Stimulated activated CD4-positive, alpha-beta T cell treated with anti-CD3 and anti-CD28 coated beads, Interleukin-4, amount 100 ng/mL, for 4 hours (primary cell): ENCODE results near the gene ZNF445.
A peak's percentile ranks its signal among the peaks of the same experiment; 100 is the strongest.
"Not testable (repeated sequence)": the region's sequence is repeated elsewhere in the genome, so short reads cannot be mapped to it uniquely, and the experiment has no call there.

Experiments used
- DNase-seq, 2 experiments: peaks; one replicate each; pipeline ENCODE4 v3.0.0-alpha.2; 2020

The ZNF445 gene

DNA sequence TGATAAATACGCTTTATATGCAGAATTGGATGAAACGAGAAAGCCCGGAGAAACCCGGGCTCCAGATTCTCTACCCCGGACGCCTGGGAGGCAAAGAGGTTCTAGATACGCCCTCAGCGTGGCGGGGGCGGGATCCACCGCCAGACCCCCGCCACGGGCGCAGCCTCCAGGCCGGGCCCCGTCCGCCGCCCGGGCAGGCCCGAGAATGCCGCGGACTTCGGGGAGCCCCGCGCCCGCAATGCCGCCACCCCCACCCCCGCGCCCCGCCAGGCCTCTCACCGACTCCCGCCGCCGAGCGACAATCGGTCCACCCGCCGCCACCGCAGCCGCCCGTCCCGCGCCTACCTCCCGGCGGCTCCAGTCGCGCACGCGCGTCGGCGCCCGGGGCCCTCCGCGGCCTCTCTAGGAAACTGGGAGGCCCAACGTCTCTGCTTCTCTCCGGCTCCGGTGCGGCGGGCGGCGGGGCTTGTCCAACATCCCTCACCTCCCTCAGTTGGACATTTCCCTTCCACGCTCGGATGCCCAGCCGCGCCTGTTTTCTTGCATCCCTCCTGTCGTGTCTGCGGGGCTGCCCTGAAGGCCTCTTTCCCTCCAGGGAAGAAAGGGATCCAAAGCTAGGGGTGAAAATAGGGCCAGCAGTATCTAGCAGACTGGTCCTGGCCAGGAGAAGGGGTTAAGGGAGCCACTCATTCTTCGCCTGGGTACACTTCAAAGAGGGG lies at the start of gene ZNF445:
ZNF445 (minus strand) TSS at position 359 of the 719 bp plus-strand sequence. CDS start 22,121 bp downstream, outside the sequence.
- peak; percentile 73 to 74 for DNase-seq

DNA sequence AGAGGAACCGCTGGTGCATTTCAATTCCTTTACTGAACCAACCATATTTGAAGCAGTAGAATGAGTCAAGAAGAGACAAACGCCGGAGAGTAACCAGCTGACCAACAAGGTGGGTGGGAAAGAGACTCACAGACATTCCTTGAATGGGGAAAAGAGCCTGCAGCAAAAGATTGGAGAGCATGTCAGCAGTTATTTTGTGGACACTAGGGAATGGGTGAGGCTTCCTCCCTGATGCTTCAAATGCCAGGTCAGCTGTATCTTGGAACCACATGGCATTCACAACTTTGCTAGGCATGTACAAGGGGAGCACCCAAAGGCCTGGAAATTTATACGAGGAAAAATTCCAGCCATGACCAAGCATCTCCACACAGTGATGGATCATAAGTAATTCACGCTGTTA lies 47.6 kb upstream of the ZNF445 start:
- DNase-seq = no peak

DNA sequence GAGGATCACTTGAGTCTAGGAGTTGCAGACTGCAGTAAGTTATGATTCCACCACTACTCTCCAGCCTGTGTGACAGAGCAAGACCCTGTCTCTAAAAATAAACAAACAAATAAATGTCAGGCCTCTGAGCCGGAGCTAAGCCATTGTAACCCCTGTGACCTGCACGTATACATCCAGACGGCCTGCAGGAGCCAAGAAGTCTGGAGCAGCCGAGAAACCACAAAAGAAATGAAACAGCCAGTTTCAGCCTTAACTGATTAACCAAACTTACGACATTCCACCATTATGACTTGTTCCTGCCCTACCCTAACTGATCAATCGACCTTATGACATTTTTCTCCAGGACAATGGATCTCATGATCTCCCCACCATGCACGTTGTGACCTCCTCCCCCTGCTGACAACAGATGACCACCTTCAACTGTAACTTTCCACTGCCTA lies 45.0 kb upstream of the ZNF445 start:
- no peak for DNase-seq

DNA sequence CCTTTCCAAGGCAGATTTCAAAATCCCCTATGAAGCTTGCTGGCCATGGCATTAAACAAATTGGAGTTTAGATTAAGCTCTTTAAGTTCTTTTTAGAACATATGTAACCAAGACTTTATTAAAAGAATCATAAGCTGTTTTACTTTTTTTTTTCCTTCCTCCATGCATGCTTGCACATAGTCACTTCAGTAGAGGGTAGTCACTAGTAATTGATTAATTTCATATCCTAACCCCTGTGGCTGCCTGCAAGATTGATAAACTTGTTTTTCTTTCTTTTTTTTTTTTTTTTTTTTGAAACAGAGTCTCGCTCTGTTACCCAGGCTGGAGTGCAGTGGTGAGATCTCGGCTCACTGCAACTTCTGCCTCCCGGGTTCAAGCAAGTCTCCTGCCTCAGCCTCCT lies 44.3 kb upstream of the ZNF445 start:
- DNase-seq = no peak

GRCh38 chr3:44518782-44519156 lies 41.3 kb upstream of the ZNF445 start:
- no peak for DNase-seq

DNA sequence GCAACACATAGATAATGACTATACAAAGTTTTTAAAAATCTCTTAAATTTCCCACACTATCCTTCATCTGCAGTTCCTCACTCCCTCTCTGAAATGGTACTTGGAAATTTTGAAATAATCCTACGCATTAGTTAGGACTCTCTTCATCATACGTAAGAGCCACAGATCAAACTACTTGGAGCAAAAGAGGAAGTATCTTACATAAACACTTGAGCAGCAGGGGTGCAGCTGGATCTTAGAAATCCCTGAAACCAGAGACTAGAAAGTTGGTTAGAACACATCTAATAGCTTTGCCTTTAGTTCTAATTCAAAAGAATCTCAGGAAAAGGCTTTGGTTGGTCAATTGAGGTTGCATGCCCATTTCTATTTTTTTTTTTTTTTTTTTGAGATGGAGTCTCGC lies 38.8 kb upstream of the ZNF445 start:
- DNase-seq = no peak

GRCh38 chr3:44513513-44513912 lies 36.0 kb upstream of the ZNF445 start:
- DNase-seq = no peak

DNA sequence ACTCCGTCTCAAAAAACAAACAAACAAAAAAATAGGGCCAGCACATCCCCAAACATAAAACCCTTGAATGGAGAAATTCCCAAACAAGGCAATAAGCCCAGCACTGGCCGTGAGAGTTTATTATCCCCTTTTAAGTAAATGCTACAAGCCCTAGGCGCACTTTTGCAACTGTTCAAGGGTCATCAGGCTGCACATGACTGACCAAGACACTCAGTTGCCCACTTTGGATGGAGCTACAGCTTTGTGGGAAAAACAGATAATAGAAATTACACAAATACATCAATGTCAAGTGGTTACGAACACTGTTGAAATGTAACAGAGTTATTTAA lies 33.7 kb upstream of the ZNF445 start:
- no peak for DNase-seq

DNA sequence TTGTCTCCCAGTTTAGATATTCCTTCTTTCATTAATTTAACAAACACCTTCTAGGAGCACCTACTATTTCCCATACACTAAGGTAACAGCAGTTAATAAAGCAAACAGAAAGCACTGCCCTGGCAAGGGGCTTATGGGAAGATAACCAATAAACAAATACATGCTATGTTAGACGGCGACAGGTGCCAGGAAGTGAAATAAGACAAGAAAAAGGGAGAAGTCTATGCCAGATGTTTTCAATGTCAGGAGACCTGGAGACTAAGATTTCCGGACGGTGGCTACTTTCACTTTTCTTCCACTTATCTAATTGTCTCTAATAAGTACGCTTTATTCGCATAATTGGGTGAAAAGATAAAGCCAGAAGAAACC lies 32.5 kb upstream of the ZNF445 start:
- DNase-seq = no peak

DNA sequence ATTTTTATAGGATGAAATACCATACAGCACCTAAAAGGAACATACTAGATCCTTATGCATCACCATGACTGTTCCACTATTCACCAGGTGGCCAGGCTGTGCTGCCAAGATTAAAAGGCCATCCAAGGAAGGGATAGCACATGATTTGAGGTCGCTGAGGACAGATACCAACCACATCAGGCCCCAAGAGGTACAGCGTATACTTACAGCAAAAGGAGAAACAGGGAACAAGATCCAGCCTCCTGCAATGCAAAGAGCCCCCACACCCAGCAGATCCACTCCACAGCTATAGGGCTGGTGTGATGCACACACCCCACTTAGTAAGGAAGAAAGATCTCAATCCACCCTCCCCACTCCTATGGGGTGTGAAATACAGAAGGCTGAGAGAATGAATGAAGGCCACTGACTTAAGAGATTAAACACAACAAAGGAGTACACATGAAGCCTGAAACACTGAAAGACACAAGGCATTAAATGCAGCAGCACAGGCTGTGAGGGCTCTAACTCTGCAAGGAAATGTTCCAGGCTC lies 32.0 kb upstream of the ZNF445 start:
- no peak for DNase-seq

GRCh38 chr3:44506961-44507360 lies 29.5 kb upstream of the ZNF445 start:
- no peak for DNase-seq

DNA sequence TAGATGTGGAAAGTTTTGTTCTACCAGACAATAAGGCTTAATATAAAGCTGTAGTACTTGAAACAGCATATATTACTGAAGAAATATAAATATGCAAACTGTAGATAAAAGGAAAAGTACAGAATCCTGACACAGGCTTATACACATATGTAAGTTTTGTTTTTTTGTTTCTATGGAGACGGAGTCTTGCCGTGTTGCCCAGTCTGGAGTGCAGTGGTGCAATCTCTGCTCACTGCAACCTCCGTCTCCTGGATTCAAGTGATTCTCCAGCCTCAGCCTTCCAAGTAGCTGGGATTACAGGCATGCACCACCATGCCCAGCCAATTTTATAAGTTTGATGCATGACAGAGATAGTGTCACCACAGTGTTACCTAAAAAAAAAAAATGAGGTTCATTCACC lies 29.1 kb upstream of the ZNF445 start:
- no peak for DNase-seq

- no peak for DNase-seq
Observed at GRCh38 chr3:44504566-44504965, 27.1 kb upstream of the ZNF445 start.

- not testable (repeated sequence) for DNase-seq
Observed at GRCh38 chr3:44503178-44503577, 25.7 kb upstream of the ZNF445 start.

GRCh38 chr3:44501971-44502370 lies 24.5 kb upstream of the ZNF445 start:
- DNase-seq = no peak

GRCh38 chr3:44499899-44500168 lies 22.4 kb upstream of the ZNF445 start:
- DNase-seq = not testable (repeated sequence)

GRCh38 chr3:44499149-44499898 lies 21.9 kb upstream of the ZNF445 start:
- no peak for DNase-seq

DNA sequence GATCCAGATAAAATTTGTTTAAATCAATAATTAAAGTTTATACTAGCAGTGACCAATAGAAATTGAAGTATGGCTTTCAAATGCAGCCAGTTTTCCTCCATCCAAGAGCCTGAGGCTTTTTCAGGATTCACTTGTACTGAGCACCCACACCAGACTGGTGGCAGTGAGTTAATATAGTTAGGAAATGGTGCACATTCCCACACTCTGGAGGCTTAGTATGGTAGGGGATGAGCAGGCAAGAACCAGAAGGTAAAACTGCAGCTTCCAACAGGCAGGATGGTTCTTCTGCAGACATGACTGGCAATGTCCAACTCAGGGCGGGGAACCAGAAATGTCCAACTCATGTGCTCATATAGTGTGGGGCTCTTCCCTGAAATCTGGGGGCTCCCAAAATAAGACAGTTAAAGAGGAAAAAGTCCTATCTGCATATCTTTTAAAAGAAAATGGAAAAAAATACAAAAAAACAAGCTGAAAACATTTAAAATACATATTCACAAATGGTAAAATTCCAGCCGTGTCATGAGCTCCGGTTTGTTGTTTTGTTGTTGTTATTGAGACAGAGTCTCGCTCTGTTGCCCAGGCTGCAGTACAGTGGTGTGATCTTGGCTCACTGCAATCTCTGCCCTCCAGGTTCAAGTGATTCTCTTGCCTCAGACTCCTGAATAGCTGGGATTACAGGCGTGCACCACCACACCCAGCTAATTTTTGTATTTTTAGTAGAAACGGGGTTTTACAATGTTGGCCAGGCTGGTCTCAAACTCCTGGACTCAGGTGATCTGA lies 18.4 kb upstream of the ZNF445 start:
- DNase-seq = no peak

- no peak for DNase-seq
Observed at GRCh38 chr3:44492496-44492895, 15.0 kb upstream of the ZNF445 start.

- DNase-seq = no peak
Observed at GRCh38 chr3:44482721-44483120, 5.3 kb upstream of the ZNF445 start.

DNA sequence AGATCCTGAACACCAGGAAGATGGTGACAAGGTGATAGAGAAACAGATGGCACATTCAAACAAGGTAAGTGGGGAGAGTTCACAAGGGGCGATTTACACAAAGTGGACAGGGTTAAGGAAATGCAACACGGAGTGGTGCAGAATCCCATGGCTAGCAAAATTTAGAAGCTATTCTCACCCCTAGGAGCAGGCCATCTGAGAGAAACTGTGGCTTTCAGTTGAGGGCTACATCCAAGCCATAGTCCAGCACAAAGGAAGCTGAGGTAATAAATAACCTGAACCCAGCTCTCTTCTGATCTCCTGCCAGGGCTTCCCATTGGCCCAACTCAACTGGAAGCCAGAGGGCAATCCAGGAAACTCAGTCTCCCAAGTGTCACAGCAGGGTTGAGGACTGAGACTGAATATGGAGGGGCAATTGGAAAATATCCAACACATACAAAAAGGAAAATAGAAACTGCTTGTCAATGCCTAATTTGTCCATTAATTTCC lies 1.2 kb upstream of the ZNF445 start:
- no peak for DNase-seq

- no peak for DNase-seq
Observed at GRCh38 chr3:44478055-44478468, 592 bp upstream of the ZNF445 start.

- DNase-seq = no peak
Observed at GRCh38 chr3:44476963-44477311, 533 bp downstream of the ZNF445 start.

DNA sequence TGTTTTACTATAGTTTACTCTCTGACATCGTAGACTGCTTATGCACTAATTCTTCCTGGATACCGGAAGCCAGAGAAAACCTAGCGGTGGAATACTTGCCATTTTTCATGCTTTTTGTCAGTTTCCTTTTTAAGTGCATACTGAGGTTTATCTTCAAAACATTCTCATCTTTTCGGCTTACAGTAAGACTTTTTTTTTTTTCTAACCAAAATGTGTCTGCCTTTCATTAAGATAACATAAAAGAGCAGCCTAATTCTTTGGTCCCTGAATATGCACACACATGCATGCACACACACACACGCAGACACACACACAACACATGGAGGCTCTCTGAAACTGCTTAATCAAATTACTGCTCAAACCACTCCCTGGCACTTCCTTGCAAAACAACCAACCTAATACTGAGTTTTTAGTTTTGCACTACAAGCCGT lies 1.3 kb downstream of the ZNF445 start:
- DNase-seq = no peak
